ENCODE measurements around the gene MPP7.

DNA sequence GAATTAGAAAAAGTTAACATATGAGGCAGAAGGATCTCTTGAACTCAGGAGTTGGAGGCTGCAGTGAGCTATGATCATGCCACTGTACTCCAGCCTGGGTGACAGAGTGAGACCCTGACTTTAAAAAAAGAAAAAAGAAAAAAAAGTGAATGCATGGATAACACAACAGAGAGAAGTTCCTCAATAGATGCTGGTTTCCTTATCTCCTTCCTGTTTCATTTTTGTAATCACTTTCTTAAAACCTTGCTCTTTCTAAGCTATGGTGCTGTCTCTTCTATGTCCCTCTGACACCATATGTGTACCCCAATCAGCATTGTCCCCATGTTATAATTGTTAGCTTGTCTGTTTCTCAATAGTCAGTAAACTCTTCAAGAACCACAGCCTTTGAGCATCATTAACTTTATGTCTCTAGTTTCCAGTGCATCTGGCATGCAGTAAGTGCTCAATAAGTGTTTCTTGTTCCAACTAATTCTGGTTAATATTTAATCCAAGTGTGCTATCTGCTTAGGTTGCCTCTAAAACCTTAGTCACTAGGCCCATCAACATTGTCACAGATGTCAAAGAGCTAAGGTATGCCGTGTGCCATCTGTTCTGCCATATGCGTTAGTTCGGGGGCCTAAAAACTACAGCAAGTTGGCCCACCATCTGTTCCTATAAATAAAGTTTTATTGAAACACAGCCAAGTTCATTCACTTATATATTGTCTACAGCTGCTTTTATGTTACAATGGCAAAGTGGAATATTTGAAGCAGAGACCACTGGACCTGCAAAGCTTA is 36.2 kb downstream of the MPP7 start:
- no peak for TF ChIP-seq TAF1 (IDR thresholded peaks at IDR 0.05; ENCODE audit: low read depth)
- TF ChIP-seq EP300 (IDR thresholded peaks at IDR 0.05; ENCODE audit: borderline replicate concordance): no peak

All from Ishikawa (cell line).